IMR-90 (cell line): ENCODE results near the gene FBXO28.

Experiments
- CEBPB ChIP-seq: IDR thresholded peaks from 2 replicates; pipeline ENCODE4 v1.6.1; 2012; ENCODE audit warnings: low read depth, low read length, improper control_type of control experiment
- MAZ ChIP-seq: IDR thresholded peaks from 2 replicates; pipeline ENCODE4 v1.6.1; 2012; ENCODE audit warnings: low read depth, mild to moderate bottlenecking, low read length, improper control_type of control experiment, moderate library complexity, borderline replicate concordance
- MXI1 ChIP-seq: IDR thresholded peaks from 2 replicates; pipeline ENCODE4 v1.6.1; 2012; ENCODE audit warnings: low read depth, mild to moderate bottlenecking, low read length, moderate library complexity, borderline replicate concordance
- NFE2L2 ChIP-seq: fragments of 150-350 bp; IDR thresholded peaks from 2 replicates; pipeline ENCODE4 v1.6.1; 2016; ENCODE audit warnings: low read depth, mild to moderate bottlenecking, low read length
- POLR2A ChIP-seq: IDR thresholded peaks from 2 replicates; pipeline ENCODE4 v1.6.1; 2012; ENCODE audit warnings: mild to moderate bottlenecking, low read depth, low read length
- TF ChIP-seq, protein P1 (sequence below): fragments of 150-350 bp; IDR thresholded peaks from 2 replicates; pipeline ENCODE4 v1.6.1; 2017; ENCODE audit warnings: mild to moderate bottlenecking, antibody characterized with exemption, low read length, low read depth
- TF ChIP-seq, protein P2 (sequence below): fragments of 150-350 bp; IDR thresholded peaks from 2 replicates; pipeline ENCODE4 v1.6.1; 2016; ENCODE audit warnings: low read depth, mild to moderate bottlenecking, low read length, moderate library complexity, borderline replicate concordance
- TF ChIP-seq, protein P3 (sequence below): conservative IDR thresholded peaks from 2 replicates; pipeline ENCODE4 v1.5.1; 2012; ENCODE audit warnings: mild to moderate bottlenecking, low read depth, low read length, improper control_type of control experiment

DNA sequence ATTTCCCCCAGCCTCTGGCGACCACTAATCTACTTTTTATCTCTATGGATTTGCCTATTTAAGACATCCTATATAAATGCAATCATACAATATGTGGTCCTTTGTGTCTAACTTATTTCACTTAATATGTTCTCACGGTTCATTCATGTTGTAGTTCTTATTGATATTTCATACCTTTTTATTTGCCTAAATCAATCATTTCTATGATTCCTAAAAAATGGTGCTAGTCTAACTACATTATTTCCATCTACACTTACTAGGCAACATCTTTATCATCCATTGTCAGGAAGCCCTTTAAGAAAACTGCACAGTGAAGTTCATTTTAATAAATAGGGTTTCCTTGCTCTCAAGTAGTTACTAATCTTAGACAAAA lies 380 bp upstream of the FBXO28 start:
- TF ChIP-seq, protein P1, sequence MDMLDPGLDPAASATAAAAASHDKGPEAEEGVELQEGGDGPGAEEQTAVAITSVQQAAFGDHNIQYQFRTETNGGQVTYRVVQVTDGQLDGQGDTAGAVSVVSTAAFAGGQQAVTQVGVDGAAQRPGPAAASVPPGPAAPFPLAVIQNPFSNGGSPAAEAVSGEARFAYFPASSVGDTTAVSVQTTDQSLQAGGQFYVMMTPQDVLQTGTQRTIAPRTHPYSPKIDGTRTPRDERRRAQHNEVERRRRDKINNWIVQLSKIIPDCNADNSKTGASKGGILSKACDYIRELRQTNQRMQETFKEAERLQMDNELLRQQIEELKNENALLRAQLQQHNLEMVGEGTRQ = no peak
- TF ChIP-seq, protein P2, sequence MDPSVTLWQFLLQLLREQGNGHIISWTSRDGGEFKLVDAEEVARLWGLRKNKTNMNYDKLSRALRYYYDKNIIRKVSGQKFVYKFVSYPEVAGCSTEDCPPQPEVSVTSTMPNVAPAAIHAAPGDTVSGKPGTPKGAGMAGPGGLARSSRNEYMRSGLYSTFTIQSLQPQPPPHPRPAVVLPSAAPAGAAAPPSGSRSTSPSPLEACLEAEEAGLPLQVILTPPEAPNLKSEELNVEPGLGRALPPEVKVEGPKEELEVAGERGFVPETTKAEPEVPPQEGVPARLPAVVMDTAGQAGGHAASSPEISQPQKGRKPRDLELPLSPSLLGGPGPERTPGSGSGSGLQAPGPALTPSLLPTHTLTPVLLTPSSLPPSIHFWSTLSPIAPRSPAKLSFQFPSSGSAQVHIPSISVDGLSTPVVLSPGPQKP = no peak
- TF ChIP-seq, protein P3, sequence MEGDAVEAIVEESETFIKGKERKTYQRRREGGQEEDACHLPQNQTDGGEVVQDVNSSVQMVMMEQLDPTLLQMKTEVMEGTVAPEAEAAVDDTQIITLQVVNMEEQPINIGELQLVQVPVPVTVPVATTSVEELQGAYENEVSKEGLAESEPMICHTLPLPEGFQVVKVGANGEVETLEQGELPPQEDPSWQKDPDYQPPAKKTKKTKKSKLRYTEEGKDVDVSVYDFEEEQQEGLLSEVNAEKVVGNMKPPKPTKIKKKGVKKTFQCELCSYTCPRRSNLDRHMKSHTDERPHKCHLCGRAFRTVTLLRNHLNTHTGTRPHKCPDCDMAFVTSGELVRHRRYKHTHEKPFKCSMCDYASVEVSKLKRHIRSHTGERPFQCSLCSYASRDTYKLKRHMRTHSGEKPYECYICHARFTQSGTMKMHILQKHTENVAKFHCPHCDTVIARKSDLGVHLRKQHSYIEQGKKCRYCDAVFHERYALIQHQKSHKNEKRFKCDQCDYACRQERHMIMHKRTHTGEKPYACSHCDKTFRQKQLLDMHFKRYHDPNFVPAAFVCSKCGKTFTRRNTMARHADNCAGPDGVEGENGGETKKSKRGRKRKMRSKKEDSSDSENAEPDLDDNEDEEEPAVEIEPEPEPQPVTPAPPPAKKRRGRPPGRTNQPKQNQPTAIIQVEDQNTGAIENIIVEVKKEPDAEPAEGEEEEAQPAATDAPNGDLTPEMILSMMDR = no peak
- TF ChIP-seq POLR2A (no peak), NFE2L2 (no peak), MAZ (no peak), MXI1 (no peak), CEBPB (no peak)
